Bone marrow (tissue), 2 donors: Measurements from ENCODE around the gene HOXC10.

Experiments
- DNase-seq, 2 donors: peaks; one replicate each; lab custom pipeline; 2025; lab: John Stamatoyannopoulos, UW

HOXC10 gene

GRCh38 chr12:53977596-53978445, 7.1 kb upstream of the HOXC10 start:
- no peak for DNase-seq

GRCh38 chr12:53978477-53979356, 6.2 kb upstream of the HOXC10 start:
- no peak for DNase-seq

GRCh38 chr12:53980104-53980801, 4.7 kb upstream of the HOXC10 start:
- no peak for DNase-seq

- DNase-seq = no peak
Measured at GRCh38 chr12:53980802-53981496, 4.0 kb upstream of the HOXC10 start.

GRCh38 chr12:53981634-53982565, 3.0 kb upstream of the HOXC10 start:
- DNase-seq = no peak

GRCh38 chr12:53982648-53983567, 2.0 kb upstream of the HOXC10 start:
- no peak for DNase-seq

GRCh38 chr12:53983568-53983949, 1.4 kb upstream of the HOXC10 start:
- DNase-seq = no peak

GRCh38 chr12:53983950-53984572, 885 bp upstream of the HOXC10 start:
- DNase-seq = no peak

GRCh38 chr12:53985692-53985993, 697 bp downstream of the HOXC10 start:
- no peak for DNase-seq

- DNase-seq = no peak
Measured at GRCh38 chr12:53985994-53986685, 1.2 kb downstream of the HOXC10 start.

GRCh38 chr12:53986686-53987483, 1.9 kb downstream of the HOXC10 start:
- no peak for DNase-seq

GRCh38 chr12:53987787-53988230, 2.9 kb downstream of the HOXC10 start:
- DNase-seq = no peak

GRCh38 chr12:53988541-53989226, 3.7 kb downstream of the HOXC10 start:
- DNase-seq = no peak

GRCh38 chr12:53989227-53990113, 4.5 kb downstream of the HOXC10 start:
- no peak for DNase-seq

- no peak for DNase-seq
Measured at GRCh38 chr12:53990311-53991076, 5.5 kb downstream of the HOXC10 start.
